ENCODE measurements around the gene KRTAP12-1.
"Not testable (repeated sequence)": the region's sequence is repeated elsewhere in the genome, so short reads cannot be mapped to it uniquely, and the experiment has no call there.

Gene KRTAP12-1

GRCh38 chr21:44697172-44697810, 15.3 kb upstream of the KRTAP12-1 start, which contains the start of gene KRTAP10-12:
KRTAP10-12 (plus strand) TSS chr21:44697172; CDS start chr21:44697202, 30 bp downstream.
- DNase-seq, result not testable (repeated sequence)

GRCh38 chr21:44696572-44696971, 14.6 kb upstream of the KRTAP12-1 start:
- no peak for DNase-seq

DNA sequence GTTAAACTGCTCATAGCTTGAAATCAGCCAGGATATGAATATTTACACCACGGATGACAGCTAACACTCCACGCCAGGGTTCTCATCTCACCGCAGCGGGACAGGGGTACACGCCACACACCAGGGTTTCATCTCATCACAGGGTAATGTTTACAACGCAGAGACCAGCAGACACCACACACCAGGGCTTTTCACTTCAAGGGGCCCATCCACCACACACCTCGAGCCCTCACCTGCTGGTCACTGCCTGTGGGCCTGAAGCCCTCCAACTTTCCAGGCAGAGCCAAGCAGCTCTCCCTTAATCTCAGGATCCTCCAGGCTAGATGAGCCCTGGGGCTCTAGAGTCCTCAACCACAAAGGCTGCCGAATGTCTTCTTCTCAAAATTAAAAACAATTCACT, 13.7 kb upstream of the KRTAP12-1 start:
- no peak for DNase-seq

DNA sequence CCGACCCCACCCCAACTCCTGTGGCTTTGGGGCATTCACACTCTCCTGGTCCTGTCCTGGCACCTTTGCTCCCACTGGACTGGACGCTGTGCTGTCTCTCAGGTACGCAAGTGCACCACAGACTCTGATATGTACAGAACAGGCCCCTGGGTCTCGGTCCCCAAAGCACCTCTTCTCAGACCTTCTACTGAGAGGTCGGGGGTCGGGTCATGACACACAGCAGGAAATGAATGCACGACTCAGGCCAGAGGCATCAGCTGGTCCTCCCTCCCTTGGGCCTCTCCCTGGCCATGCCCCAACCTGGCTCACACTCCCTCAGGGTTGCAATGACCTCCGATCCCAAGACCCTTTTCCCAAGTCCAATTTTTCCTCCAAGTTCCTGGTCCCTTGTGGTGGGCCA, 13.2 kb upstream of the KRTAP12-1 start:
- no peak for DNase-seq

- no peak for DNase-seq
Observed at GRCh38 chr21:44694776-44695175, 12.8 kb upstream of the KRTAP12-1 start.

- no peak for DNase-seq
Observed at GRCh38 chr21:44692798-44693512, 11.0 kb upstream of the KRTAP12-1 start.

GRCh38 chr21:44691686-44692085, 9.7 kb upstream of the KRTAP12-1 start:
- DNase-seq, result no peak

DNA sequence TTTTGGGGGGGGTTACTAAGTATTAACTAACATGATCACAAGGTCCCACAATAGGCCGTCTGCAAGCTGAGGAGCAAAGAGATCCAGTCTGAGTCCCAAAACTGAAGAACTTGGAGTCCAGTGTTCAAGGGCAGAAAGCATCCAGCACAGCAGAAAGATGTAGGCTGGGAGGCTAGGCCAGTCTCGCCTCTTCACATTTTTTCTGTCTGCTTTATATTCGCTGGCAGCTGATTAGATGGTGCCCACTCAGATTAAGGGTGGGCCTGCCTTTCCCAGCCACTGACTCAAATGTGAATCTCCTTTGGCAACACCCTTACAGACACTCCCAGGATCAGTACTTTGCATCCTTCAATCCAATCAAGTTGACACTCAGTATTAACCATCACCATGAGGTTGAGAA, 7.8 kb upstream of the KRTAP12-1 start:
- not testable (repeated sequence) for DNase-seq

DNA sequence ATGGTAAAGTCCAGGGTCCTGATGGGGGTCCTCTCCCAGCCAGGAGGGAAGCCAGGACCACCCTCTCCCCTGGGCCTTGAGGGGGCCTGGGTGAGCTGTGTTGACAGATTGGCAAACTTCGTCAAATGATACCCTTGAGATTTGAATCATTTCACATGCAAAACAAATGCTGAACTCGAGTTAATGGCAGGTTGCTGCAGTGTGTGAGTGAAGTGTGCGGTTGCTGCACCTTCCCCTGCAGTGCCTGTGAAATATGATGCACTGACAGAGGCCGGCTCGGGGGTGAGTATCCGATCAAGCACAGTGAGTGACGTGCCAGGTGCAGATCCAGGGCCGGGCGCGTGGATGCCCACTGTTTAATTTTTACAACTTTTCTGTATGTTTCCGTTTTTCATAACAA, 5.7 kb upstream of the KRTAP12-1 start:
- peak; percentile 88 for DNase-seq

GRCh38 chr21:44686843-44687561, 5.0 kb upstream of the KRTAP12-1 start:
- peak; percentile 74 for DNase-seq

- DNase-seq, result no peak
Observed at GRCh38 chr21:44686000-44686781, 4.2 kb upstream of the KRTAP12-1 start.

DNA sequence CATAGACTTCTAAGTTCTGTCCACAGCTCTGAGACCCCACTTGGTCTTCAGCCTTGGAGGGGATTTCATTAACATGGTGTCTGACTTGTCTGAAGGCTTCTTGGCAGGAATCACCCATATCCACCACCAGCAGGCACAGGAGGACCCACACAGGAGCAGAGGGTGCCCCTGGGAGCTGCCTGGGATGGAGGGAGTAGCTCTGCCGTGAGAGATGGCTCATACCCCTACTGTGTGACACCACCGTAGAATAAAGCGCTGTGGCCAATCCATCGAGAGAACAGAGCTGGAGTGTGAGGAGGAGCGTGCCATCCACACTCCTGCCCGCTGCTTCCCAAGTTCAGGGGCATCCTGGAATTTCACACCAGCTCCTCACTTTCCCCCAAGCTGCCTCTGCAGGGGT, 3.1 kb upstream of the KRTAP12-1 start:
- not testable (repeated sequence) for DNase-seq

DNA sequence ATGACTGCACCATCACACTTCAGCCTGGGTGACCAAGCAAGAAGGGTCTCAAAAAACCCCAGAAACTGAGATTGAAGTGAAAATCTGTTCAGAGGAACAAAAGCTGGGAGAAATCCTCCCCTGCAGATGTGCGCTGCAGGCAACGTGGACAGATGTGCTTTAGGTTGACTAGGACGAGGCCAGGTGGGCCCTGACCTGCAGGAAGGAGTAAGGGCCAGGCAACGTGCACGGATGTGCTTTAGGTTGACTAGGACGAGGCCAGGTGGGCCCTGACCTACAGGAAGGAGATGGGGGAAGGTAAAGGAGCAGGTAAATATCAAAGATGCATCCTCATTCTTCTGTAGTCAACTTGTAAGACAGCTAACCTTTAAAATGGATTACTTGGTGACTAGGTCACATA, 2.5 kb upstream of the KRTAP12-1 start:
- no peak for DNase-seq

DNA sequence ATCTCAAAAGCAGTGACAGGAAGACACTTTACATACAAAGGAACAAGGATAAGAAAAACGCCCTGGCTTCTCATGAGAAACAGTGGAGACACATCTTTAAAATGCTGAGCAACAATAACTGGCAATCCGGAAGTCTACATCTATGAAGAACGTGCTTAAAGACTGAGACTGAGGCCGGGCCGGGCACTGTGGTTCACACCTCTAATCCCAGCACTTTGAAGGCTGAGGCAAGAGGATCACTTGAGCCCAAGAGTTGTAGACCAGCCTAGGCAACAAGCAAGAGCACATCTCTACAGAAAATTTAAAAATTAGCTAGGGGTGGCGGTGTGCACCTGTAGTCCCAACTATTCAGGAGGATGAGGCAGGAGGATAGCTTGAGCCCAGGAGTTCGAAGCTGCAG, 2.1 kb upstream of the KRTAP12-1 start:
- no peak for DNase-seq

DNA sequence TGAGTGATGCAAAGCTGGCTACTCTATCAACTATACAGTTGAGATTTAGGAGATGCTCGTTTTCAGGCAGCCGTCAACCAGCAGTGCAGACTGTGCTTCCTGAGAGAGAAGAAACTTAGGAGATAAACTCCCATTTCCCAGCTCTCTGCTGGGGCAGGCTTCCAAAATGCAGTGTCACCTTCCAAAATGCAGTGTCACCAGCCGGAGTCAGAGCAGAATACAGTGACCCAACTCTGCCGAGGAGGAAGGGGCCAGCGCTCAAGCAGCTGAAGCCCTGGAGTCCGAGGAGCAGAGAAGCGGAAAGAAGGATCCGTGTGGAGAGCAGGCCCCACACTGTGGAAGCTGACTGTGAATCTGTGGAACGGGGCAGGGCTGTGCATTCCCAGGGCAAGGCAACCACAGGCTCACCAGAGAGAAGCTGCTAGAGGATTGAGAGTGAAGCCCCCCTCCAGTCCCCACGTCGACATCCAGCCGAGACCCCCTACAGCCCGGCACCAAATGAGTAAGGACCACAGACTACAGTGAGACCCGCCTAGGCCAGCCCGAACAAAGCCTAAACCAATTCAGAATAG, 703 bp upstream of the KRTAP12-1 start:
- no peak for DNase-seq

DNA sequence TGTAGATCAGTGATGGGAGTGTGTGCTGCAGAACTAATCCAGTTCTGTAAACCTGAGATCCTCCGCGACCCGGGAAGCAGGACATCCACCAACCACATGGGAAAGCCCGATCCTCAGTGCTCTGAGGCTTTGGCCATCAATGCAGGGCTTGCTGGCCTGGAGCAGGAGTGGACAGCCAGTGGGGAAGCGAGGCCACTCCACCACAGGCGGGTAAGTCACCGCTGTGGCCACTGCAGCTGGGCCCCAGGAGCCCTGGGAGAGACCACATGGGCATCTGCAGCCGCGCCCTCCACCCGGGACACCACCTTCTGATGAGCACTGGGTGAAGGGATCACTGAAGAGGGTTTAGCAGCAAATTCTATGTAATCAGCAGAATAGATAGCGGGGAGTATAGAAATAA, 811 bp downstream of the KRTAP12-1 start:
- DNase-seq, result no peak

GRCh38 chr21:44677881-44678280, 4.1 kb downstream of the KRTAP12-1 start:
- DNase-seq, result no peak

- DNase-seq, result no peak
Observed at GRCh38 chr21:44671911-44672310, 10.1 kb downstream of the KRTAP12-1 start.

DNA sequence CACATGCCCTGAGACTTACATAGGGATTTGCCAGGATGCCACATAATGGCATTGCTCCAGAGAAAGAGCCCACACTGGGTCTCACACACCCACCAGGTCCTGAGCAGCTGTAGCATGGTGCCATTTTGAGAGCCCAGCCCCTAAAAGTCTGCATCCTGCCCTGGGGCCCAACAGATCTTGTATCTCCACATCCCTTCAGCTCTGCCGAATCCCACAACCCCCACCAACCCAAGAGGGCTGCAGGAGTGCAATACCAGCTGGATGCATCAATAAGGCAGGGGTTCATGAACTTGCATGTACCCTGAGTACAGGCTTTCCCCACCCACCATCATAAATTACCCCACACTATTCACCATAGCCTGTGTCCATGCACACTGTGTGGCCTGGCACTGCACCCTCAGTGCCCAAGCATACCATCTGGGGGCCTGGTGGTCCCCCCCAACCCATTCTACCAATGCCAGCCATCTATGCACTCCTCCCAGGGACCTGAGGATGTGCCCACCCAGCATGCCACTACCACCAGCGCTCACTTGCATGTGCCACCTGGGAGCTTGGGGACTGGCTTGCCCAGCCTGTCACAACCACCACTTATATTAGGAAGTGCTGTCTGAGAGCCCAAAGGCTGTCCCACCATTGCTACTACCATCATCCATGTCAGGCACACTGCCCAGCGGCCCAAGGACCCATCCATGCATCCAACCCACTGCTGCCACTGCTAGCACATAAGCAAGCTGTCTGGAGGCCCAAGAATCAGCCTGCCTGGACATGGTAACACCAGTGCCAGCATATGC, 11.1 kb downstream of the KRTAP12-1 start:
- no peak for DNase-seq

- no peak for DNase-seq
Observed at GRCh38 chr21:44667612-44668011, 14.4 kb downstream of the KRTAP12-1 start.

DNA sequence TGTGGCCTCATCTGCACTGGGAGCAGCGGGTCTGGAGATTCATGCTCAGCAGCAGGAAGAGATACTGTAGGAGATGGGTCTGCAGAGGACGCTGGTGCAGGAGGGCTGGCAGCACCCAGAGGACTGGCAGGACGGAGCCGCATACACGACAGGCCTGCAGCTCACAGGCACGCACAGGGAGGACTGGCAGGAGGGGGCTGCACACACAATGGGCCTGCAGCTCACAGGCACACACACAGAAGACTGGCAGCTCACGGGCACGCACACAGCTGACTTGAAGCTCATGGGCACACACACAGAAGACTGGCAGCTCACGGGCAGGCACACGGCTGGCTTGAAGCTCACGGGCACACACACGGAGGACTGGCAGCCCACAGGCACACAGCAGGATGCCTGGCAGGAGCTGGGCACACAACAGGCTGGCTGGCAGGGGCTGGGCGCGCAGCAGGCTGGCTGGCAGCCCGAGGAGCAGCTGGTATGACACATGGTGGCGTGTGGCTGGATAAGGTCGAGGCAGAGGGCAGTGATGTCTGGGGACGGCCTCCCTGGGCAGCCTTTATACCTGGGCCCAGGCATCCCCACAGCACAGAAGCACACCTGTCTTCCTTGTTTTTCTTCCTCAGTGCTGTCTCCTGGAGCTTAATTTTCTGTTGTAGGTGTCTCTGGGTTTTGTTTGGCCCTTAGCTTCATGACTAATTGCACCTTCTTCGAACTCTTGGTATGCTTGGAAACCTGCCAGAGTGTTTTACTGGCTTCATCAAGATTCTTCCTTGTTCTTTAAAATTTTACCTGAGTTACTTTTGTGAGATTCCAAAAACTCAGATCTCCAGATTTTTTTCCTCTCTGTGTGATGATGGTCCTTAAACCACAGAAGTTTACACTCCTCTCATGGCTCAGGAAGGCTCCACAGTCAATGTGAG, 15.3 kb downstream of the KRTAP12-1 start, which contains the start of gene KRTAP12-2:
TSS of gene KRTAP12-2 (minus strand) at position 527 of the 920 bp plus-strand sequence. CDS start at position 486, 41 bp downstream.
- DNase-seq, result peak; percentile 48
